ENCODE measurements around the gene ARHGAP15. TPM values are rescaled to one million over a fixed set of nuclear protein-coding genes. Genes with fewer than 3 reads are reported as not detected.

The ARHGAP15 gene
- total RNA-seq, 2 donors from 2014 or later: 277 to 309 TPM

GRCh38 chr2:143758629-143759330 is 629.6 kb downstream of the ARHGAP15 start:
- Mint-ChIP-seq H3K4me3 (no peak overlapping the region), H3K27me3 (no peaks in the 10 kb centered on the region), H3K27ac (peak overlapping the region; percentile 73), H3K36me3 (ENCODE audit: low read depth) (peaks cover 2% of the 10 kb centered on the region), H3K4me1 (peaks cover 10% of the 10 kb centered on the region)
- no peak for DNase-seq
- no peak for ATAC-seq
- H3K9me3 ChIP-seq (ENCODE audit: control insufficient read depth, low read length, poor library complexity, severe bottlenecking): no peaks in the 10 kb centered on the region

GRCh38 chr2:143759455-143759854 is 630.2 kb downstream of the ARHGAP15 start:
- no peak overlapping the region for H3K4me3 Mint-ChIP-seq

DNA sequence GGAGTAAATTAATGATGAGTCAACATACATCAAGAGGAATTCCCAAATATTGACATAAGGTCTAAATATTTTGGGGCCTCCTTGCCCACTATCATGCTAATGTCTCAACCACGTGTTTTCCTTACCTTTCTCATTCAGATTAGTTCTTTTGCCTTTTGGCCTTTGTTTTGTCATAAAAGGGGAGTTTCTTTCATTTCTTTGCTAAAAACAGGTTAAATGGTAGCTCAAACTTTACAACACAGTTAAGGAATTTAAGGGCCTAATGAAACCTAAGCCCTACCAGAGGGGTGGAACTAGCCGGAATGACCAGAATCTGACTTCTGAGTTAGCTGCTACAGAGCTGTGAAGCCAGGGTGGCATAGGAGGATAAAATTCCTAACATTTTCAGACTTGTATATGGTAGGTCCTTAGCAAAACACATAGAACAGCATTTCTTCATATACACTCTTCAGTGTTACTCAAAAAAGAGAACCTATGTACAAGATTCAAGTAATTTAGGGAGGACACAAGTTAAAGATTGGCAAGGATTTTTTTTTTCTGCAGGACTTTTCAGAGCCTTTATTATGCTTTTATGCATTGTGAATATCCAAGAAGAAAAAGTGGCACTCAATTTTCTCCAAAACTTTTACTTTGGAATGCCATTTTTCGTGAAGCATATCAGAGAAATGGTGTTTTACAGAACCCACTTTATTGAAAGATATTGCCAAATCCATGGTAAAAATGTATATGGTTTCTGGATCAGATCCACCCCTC is 633.1 kb downstream of the ARHGAP15 start:
- H3K27me3 Mint-ChIP-seq: no peaks in the 10 kb centered on the region
- peaks cover 10% of the 10 kb centered on the region for H3K4me1 Mint-ChIP-seq
- no peak overlapping the region for H3K4me3 Mint-ChIP-seq
- no peaks in the 10 kb centered on the region for H3K9me3 ChIP-seq (ENCODE audit: control insufficient read depth, low read length, poor library complexity, severe bottlenecking)
- no peak for DNase-seq
- peaks cover 5% of the 10 kb centered on the region for H3K36me3 Mint-ChIP-seq (ENCODE audit: low read depth)
- no peak overlapping the region for H3K27ac Mint-ChIP-seq
- ATAC-seq: no peak

More at GRCh38 chr2:143759455-143759854, 630.2 kb downstream of the ARHGAP15 start:
- Mint-ChIP-seq H3K4me1 (peaks cover 10% of the 10 kb centered on the region), H3K36me3 (ENCODE audit: low read depth) (peaks cover 2% of the 10 kb centered on the region), H3K27me3 (no peaks in the 10 kb centered on the region), H3K27ac (peak overlapping the region; percentile 73)
- no peaks in the 10 kb centered on the region for H3K9me3 ChIP-seq (ENCODE audit: control insufficient read depth, low read length, poor library complexity, severe bottlenecking)
- no peak for DNase-seq
- ATAC-seq: no peak

- peaks cover 7% of the 10 kb centered on the region for H3K4me1 Mint-ChIP-seq
- H3K36me3 Mint-ChIP-seq (ENCODE audit: low read depth): peaks cover 7% of the 10 kb centered on the region
- H3K27ac Mint-ChIP-seq: no peak overlapping the region
- DNase-seq (no peak), ATAC-seq (no peak)
- H3K27me3 Mint-ChIP-seq: no peaks in the 10 kb centered on the region
- no peaks in the 10 kb centered on the region for H3K9me3 ChIP-seq (ENCODE audit: control insufficient read depth, low read length, poor library complexity, severe bottlenecking)
- H3K4me3 Mint-ChIP-seq: no peak overlapping the region
Measured at GRCh38 chr2:143764261-143764660, 635.0 kb downstream of the ARHGAP15 start.

GRCh38 chr2:143764706-143765105 is 635.5 kb downstream of the ARHGAP15 start:
- H3K27ac Mint-ChIP-seq: no peak overlapping the region
- no peaks in the 10 kb centered on the region for H3K27me3 Mint-ChIP-seq
- DNase-seq (no peak), ATAC-seq (no peak)
- H3K4me1 Mint-ChIP-seq: peaks cover 2% of the 10 kb centered on the region
- H3K9me3 ChIP-seq (ENCODE audit: control insufficient read depth, low read length, poor library complexity, severe bottlenecking): no peaks in the 10 kb centered on the region
- peaks cover 4% of the 10 kb centered on the region for H3K36me3 Mint-ChIP-seq (ENCODE audit: low read depth)
- H3K4me3 Mint-ChIP-seq: no peak overlapping the region

- Mint-ChIP-seq H3K4me1 (peaks cover 2% of the 10 kb centered on the region), H3K27me3 (no peaks in the 10 kb centered on the region), H3K36me3 (ENCODE audit: low read depth) (peaks cover 4% of the 10 kb centered on the region), H3K27ac (no peak overlapping the region), H3K4me3 (no peak overlapping the region)
- H3K9me3 ChIP-seq (ENCODE audit: control insufficient read depth, low read length, poor library complexity, severe bottlenecking): no peaks in the 10 kb centered on the region
- ATAC-seq (no peak), DNase-seq (no peak)
Measured at GRCh38 chr2:143768991-143769390, 639.8 kb downstream of the ARHGAP15 start.

GRCh38 chr2:143771939-143772338 is 642.7 kb downstream of the ARHGAP15 start:
- no peaks in the 10 kb centered on the region for H3K27me3 Mint-ChIP-seq
- no peak overlapping the region for H3K4me3 Mint-ChIP-seq
- H3K9me3 ChIP-seq (ENCODE audit: control insufficient read depth, low read length, poor library complexity, severe bottlenecking): no peaks in the 10 kb centered on the region
- peaks cover 4% of the 10 kb centered on the region for H3K4me1 Mint-ChIP-seq
- peak overlapping the region; percentile 77 for H3K27ac Mint-ChIP-seq
- ATAC-seq (no peak), DNase-seq (no peak)
- H3K36me3 Mint-ChIP-seq (ENCODE audit: low read depth): peaks cover 2% of the 10 kb centered on the region

- Mint-ChIP-seq H3K4me1 (peaks cover 2% of the 10 kb centered on the region), H3K27me3 (no peaks in the 10 kb centered on the region)
- no peak for DNase-seq
Measured at GRCh38 chr2:143776526-143777297, 647.5 kb downstream of the ARHGAP15 start.

DNA sequence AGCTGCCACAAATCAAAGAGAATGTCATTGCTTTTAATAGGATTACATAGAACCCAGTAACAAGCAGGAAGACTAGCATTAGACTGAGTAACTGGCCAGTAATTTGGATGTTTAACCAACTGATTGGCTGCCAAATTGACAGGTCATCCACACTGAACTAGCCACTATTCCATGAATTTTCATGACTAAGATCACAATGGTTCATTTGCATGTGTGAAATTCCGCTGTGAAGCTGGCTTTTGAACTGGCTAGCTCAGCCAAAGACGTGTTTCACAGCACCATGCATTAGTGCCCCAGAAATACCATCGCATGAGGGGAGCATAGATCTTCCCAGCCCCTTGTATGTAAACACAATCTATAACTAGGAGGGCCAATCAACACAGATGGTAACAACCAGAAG is 649.8 kb downstream of the ARHGAP15 start:
- Mint-ChIP-seq H3K4me3 (no peak overlapping the region), H3K36me3 (ENCODE audit: low read depth) (no peaks in the 10 kb centered on the region), H3K4me1 (peaks cover 1% of the 10 kb centered on the region), H3K27ac (no peak overlapping the region), H3K27me3 (no peaks in the 10 kb centered on the region)
- no peaks in the 10 kb centered on the region for H3K9me3 ChIP-seq (ENCODE audit: control insufficient read depth, low read length, poor library complexity, severe bottlenecking)
- no peak for ATAC-seq
- no peak for DNase-seq

More at GRCh38 chr2:143776526-143777297, 647.5 kb downstream of the ARHGAP15 start:
- no peak overlapping the region for H3K4me3 Mint-ChIP-seq
- ATAC-seq: no peak
- no peaks in the 10 kb centered on the region for H3K36me3 Mint-ChIP-seq (ENCODE audit: low read depth)
- H3K27ac Mint-ChIP-seq: no peak overlapping the region
- H3K9me3 ChIP-seq (ENCODE audit: control insufficient read depth, low read length, poor library complexity, severe bottlenecking): no peaks in the 10 kb centered on the region

- H3K27me3 Mint-ChIP-seq: peaks cover 15% of the 10 kb centered on the region
- no peaks in the 10 kb centered on the region for H3K36me3 Mint-ChIP-seq (ENCODE audit: low read depth)
- no peak overlapping the region for H3K4me3 Mint-ChIP-seq
- ATAC-seq (no peak), DNase-seq (no peak)
- no peak overlapping the region for H3K27ac Mint-ChIP-seq
- H3K4me1 Mint-ChIP-seq: no peaks in the 10 kb centered on the region
- H3K9me3 ChIP-seq (ENCODE audit: control insufficient read depth, low read length, poor library complexity, severe bottlenecking): no peaks in the 10 kb centered on the region
Measured at GRCh38 chr2:143786026-143786765, 657.0 kb downstream of the ARHGAP15 start.

DNA sequence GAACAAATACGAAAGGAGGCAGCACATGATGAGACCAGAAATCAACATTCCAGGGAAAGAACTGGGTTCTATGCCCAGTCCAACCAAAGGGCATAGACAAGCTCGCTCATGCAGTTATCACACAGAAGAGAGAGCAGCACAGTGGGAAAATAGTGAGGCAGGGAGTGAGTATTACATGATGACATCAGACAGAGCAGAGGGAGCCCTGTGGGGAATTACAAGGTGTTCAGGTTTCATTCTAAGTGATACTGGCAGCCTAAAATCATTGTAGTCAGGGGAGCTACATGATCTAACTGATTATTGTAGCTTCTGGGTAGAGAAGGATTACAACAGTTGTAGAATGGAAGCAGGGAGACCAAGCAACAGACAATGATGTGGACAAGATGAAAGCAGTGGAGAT is 658.5 kb downstream of the ARHGAP15 start:
- Mint-ChIP-seq H3K4me3 (no peak overlapping the region), H3K27me3 (peaks cover 15% of the 10 kb centered on the region), H3K27ac (no peak overlapping the region), H3K36me3 (ENCODE audit: low read depth) (no peaks in the 10 kb centered on the region), H3K4me1 (no peaks in the 10 kb centered on the region)
- DNase-seq (no peak), ATAC-seq (no peak)
- H3K9me3 ChIP-seq (ENCODE audit: control insufficient read depth, low read length, poor library complexity, severe bottlenecking): no peaks in the 10 kb centered on the region

DNA sequence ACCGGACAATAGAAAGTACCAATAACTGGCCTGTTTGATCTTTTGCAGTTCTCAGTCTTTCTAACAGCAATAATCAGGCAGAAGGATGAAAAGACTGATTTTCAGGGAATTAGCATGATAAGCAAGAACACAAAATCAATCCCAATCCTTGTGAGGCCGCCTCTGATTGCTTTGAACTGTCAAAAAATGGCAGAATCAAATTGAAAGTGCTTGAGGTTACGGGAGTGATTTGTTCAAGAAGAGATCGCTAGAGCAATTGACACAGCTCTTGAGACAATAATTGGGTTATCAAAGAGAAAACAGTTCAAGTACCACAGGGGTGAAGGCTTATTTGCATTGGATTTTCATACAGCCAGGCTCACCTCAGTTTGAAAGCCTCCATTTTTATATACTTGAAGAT is 663.4 kb downstream of the ARHGAP15 start:
- ATAC-seq: no peak
- Mint-ChIP-seq H3K36me3 (ENCODE audit: low read depth) (no peaks in the 10 kb centered on the region), H3K4me3 (no peak overlapping the region), H3K27ac (no peak overlapping the region), H3K4me1 (no peaks in the 10 kb centered on the region), H3K27me3 (peaks cover 15% of the 10 kb centered on the region)
- no peaks in the 10 kb centered on the region for H3K9me3 ChIP-seq (ENCODE audit: control insufficient read depth, low read length, poor library complexity, severe bottlenecking)
- DNase-seq: no peak

DNA sequence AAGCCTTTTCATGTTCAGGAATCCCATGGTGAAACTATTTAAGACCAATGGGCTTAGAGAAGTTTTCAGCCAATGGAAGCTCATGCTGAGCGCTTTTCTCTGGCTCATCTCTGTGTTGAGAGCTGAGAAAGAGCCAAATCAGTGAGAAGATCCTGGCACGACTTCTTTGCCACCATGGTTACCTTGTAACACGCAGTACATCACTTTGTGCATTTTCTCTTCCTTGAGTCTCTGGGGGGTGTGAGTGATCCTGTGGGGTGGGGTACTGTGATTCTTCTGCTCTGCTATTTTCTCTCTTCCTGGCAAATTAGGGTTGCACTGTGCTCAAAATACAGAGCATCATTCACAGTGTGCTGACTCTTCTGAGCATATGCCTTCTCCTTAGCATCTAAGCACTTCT is 664.2 kb downstream of the ARHGAP15 start:
- H3K9me3 ChIP-seq (ENCODE audit: control insufficient read depth, low read length, poor library complexity, severe bottlenecking): no peaks in the 10 kb centered on the region
- no peak overlapping the region for H3K27ac Mint-ChIP-seq
- H3K27me3 Mint-ChIP-seq: peaks cover 15% of the 10 kb centered on the region
- no peaks in the 10 kb centered on the region for H3K4me1 Mint-ChIP-seq
- DNase-seq (no peak), ATAC-seq (no peak)
- H3K4me3 Mint-ChIP-seq: no peak overlapping the region
- H3K36me3 Mint-ChIP-seq (ENCODE audit: low read depth): no peaks in the 10 kb centered on the region

Measured in T-helper 17 cell (primary cell).